Osteocyte (in vitro differentiated cells): ENCODE measurements around the gene HUNK. TPM values are rescaled to one million over a fixed set of nuclear protein-coding genes. Genes with fewer than 3 reads are reported as not detected.
A peak's percentile ranks its signal among the peaks of the same experiment; 100 is the strongest.

Experiments used
- DNase-seq: peaks from one replicate; pipeline ENCODE4 v3.0.0; 2021; ENCODE audit warnings: mixed read lengths; ENCODE audit not compliant: unreplicated experiment; ENCODE audit errors: extremely low spot score
- H3K27ac Mint-ChIP-seq: one replicate; pipeline ENCODE4 v1.8.0; 2021; ENCODE audit warnings: mild to moderate bottlenecking, mixed read lengths; ENCODE audit not compliant: unreplicated experiment
- H3K27me3 Mint-ChIP-seq: one replicate; pipeline ENCODE4 v1.8.0; 2021; ENCODE audit warnings: mixed read lengths; ENCODE audit not compliant: unreplicated experiment
- H3K36me3 Mint-ChIP-seq: one replicate; pipeline ENCODE4 v1.8.0; 2021; ENCODE audit warnings: mixed read lengths; ENCODE audit not compliant: unreplicated experiment
- H3K4me1 Mint-ChIP-seq: one replicate; pipeline ENCODE4 v1.8.0; 2021; ENCODE audit warnings: mixed read lengths; ENCODE audit not compliant: unreplicated experiment
- H3K4me3 Mint-ChIP-seq: one replicate; pipeline ENCODE4 v1.8.0; 2021; ENCODE audit warnings: mild to moderate bottlenecking, moderate library complexity, mixed read lengths; ENCODE audit not compliant: unreplicated experiment
- H3K9me3 Mint-ChIP-seq: one replicate; pipeline ENCODE4 v1.8.0; 2021; ENCODE audit warnings: mixed read lengths; ENCODE audit not compliant: unreplicated experiment
- CTCF ChIP-seq: fragments of 200-600 bp; sonication (generic); IDR thresholded peaks from 2 replicates; pipeline ENCODE4 v1.5.0; 2021; ENCODE audit warnings: antibody characterized with exemption, mild to moderate bottlenecking, moderate library complexity
- total RNA-seq: library from RNA; stranded (reverse); gene quantifications from 2 replicates; pipeline ENCODE4 v1.2.1, GENCODE V29; 2021

Gene HUNK
- total RNA-seq, 1 donor from 2014 or later = 0.83 TPM

- H3K27ac Mint-ChIP-seq = no peak overlapping the region
- H3K4me3 Mint-ChIP-seq = no peak overlapping the region
- H3K36me3 Mint-ChIP-seq = no peaks in the 10 kb centered on the region
- peaks cover 13% of the 10 kb centered on the region for H3K4me1 Mint-ChIP-seq
- no peak for DNase-seq
- TF ChIP-seq CTCF = no peak
- no peaks in the 10 kb centered on the region for H3K27me3 Mint-ChIP-seq
- no peaks in the 10 kb centered on the region for H3K9me3 Mint-ChIP-seq
Observed at GRCh38 chr21:31887391-31887841, 14.6 kb downstream of the HUNK start.

GRCh38 chr21:31888936-31889371 lies 16.1 kb downstream of the HUNK start:
- Mint-ChIP-seq H3K4me1 (peaks cover 21% of the 10 kb centered on the region), H3K27ac (peak overlapping the region; percentile 48), H3K4me3 (peak overlapping the region; percentile 42), H3K9me3 (no peaks in the 10 kb centered on the region), H3K36me3 (no peaks in the 10 kb centered on the region), H3K27me3 (no peaks in the 10 kb centered on the region)
- no peak for DNase-seq
- TF ChIP-seq CTCF = no peak

- H3K9me3 Mint-ChIP-seq = no peaks in the 10 kb centered on the region
- no peak for DNase-seq
- no peak for TF ChIP-seq CTCF
- no peak overlapping the region for H3K4me3 Mint-ChIP-seq
- no peaks in the 10 kb centered on the region for H3K36me3 Mint-ChIP-seq
- H3K4me1 Mint-ChIP-seq = peaks cover 24% of the 10 kb centered on the region
- no peaks in the 10 kb centered on the region for H3K27me3 Mint-ChIP-seq
- H3K27ac Mint-ChIP-seq = no peak overlapping the region
Observed at GRCh38 chr21:31889460-31889859, 16.6 kb downstream of the HUNK start.

GRCh38 chr21:31892686-31893085 lies 19.9 kb downstream of the HUNK start:
- DNase-seq = no peak
- no peaks in the 10 kb centered on the region for H3K27me3 Mint-ChIP-seq
- H3K4me3 Mint-ChIP-seq = no peak overlapping the region
- no peak for TF ChIP-seq CTCF
- H3K4me1 Mint-ChIP-seq = peaks cover 27% of the 10 kb centered on the region
- H3K36me3 Mint-ChIP-seq = no peaks in the 10 kb centered on the region
- no peak overlapping the region for H3K27ac Mint-ChIP-seq
- no peaks in the 10 kb centered on the region for H3K9me3 Mint-ChIP-seq

- peaks cover 23% of the 10 kb centered on the region for H3K4me1 Mint-ChIP-seq
- peak overlapping the region; percentile 54 for H3K27ac Mint-ChIP-seq
- H3K36me3 Mint-ChIP-seq = no peaks in the 10 kb centered on the region
- no peak for TF ChIP-seq CTCF
- H3K9me3 Mint-ChIP-seq = no peaks in the 10 kb centered on the region
- H3K27me3 Mint-ChIP-seq = no peaks in the 10 kb centered on the region
- no peak overlapping the region for H3K4me3 Mint-ChIP-seq
- no peak for DNase-seq
Observed at GRCh38 chr21:31893851-31894415, 21.1 kb downstream of the HUNK start.
